22Rv1 (cell line): ENCODE results near the gene SLC22A1.

ENCODE experiments used
- CTCF ChIP-seq: fragments of 450-650 bp; IDR thresholded peaks from 2 replicates; pipeline ENCODE4 v1.5.1; 2017; ENCODE audit warnings: mild to moderate bottlenecking
- ZFX ChIP-seq: fragments of 450-650 bp; IDR thresholded peaks from 2 replicates; pipeline ENCODE4 v1.6.1; 2017; ENCODE audit warnings: antibody characterized with exemption, borderline replicate concordance

GRCh38 chr6:160138839-160139419 lies 17.3 kb downstream of the SLC22A1 start:
- TF ChIP-seq CTCF (no peak), ZFX (no peak)
